ENCODE measurements around the gene DOK5.

DOK5 gene

GRCh38 chr20:54688476-54688875 lies 213.1 kb downstream of the DOK5 start:
- no peak overlapping the region for H3K4me3 ChIP-seq (ENCODE audit: low read depth, low read length)
- DNase-seq (ENCODE audit: low read depth): no peak
- TF ChIP-seq, protein P1, sequence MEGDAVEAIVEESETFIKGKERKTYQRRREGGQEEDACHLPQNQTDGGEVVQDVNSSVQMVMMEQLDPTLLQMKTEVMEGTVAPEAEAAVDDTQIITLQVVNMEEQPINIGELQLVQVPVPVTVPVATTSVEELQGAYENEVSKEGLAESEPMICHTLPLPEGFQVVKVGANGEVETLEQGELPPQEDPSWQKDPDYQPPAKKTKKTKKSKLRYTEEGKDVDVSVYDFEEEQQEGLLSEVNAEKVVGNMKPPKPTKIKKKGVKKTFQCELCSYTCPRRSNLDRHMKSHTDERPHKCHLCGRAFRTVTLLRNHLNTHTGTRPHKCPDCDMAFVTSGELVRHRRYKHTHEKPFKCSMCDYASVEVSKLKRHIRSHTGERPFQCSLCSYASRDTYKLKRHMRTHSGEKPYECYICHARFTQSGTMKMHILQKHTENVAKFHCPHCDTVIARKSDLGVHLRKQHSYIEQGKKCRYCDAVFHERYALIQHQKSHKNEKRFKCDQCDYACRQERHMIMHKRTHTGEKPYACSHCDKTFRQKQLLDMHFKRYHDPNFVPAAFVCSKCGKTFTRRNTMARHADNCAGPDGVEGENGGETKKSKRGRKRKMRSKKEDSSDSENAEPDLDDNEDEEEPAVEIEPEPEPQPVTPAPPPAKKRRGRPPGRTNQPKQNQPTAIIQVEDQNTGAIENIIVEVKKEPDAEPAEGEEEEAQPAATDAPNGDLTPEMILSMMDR (IDR thresholded peaks at IDR 0.05; ENCODE audit: insufficient read depth, low read depth, low read length, missing control alignments): no peak

DNA sequence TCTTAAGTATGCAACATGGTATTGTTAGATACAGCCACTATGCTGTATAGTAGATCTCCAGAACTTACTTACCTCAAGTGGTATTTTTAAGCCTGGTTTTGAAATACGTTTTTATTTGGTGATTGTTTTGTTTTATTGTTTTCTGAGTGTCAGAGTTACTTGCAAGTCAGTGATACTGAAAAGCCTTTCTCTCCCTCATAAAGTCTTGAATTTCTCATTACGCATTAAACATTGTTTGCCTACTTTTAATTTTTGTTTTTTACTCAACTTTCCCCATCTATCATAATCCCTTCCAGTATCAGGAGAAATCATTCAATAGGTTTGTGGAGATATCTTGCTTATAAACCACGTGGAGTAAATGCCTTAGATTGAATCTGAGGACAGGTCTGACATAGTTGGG lies 214.9 kb downstream of the DOK5 start:
- H3K4me3 ChIP-seq (ENCODE audit: low read depth, low read length): no peak overlapping the region
- no peak for DNase-seq (ENCODE audit: low read depth)
- TF ChIP-seq, protein P1 (IDR thresholded peaks at IDR 0.05; ENCODE audit: insufficient read depth, low read depth, low read length, missing control alignments): no peak

DNA sequence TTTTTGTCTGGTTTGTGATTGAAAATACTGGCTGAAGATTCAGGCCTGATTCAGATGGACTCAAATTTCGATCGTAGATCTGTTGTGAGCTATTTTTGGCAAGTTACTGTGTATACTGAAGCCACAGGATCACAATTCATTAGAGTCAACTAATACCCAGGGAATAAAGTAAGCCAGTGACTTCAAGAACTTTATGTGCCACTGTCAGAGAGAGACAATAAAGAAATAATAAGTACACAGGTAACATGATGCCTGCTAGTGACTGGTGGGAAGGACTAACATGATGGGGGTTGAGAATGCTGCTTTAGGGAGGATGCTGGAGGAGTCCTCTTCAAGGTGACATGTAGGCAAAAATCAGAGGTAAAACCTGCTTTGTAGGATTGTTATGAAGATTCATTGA lies 215.9 kb downstream of the DOK5 start:
- DNase-seq (ENCODE audit: low read depth): no peak
- no peak overlapping the region for H3K4me3 ChIP-seq (ENCODE audit: low read depth, low read length)
- TF ChIP-seq, protein P1 (IDR thresholded peaks at IDR 0.05; ENCODE audit: insufficient read depth, low read depth, low read length, missing control alignments): no peak

- DNase-seq (ENCODE audit: low read depth): no peak
- TF ChIP-seq, protein P1 (IDR thresholded peaks at IDR 0.05; ENCODE audit: insufficient read depth, low read depth, low read length, missing control alignments): no peak
- H3K4me3 ChIP-seq (ENCODE audit: low read depth, low read length): no peak overlapping the region
Measured at GRCh38 chr20:54692168-54692887, 216.9 kb downstream of the DOK5 start.

DNA sequence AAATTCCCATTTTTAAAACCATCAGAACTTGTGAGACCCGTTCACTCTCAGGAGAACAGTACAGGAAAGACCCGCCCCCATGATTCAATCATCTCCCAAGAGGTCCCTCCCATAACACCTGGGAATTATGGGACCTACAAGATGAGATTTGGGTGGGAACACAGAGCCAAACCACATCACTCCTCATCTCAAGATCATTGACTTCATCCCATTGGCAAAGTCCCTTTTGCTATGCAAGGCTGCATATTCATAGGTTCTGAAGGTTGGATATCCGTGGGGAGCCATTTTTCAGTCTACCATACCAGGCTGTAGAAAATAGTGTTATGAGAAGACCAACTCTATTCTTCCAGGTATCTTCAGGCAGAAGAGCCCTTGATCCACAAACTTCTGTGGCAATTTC lies 219.1 kb downstream of the DOK5 start:
- TF ChIP-seq, protein P1 (IDR thresholded peaks at IDR 0.05; ENCODE audit: insufficient read depth, low read depth, low read length, missing control alignments): no peak
- no peak overlapping the region for H3K4me3 ChIP-seq (ENCODE audit: low read depth, low read length)
- DNase-seq (ENCODE audit: low read depth): no peak

DNA sequence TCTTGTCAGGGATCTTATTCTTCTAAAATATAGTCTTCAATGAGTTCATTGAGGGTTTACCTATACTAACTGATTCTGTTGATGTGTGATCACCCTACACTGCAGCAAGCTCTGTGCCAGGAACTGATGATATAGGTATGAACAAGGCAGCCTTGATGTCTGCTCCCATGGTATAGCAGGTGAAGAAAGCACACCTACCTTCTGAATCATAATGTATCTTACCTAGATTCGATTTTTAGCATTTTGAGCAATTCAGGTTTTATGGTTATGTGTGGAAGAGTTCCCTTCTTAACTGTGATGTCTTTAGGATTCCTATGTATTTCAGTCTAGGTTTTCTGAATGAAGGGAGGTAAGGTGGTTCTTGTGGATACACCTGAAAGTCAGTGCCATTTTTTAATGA lies 223.0 kb downstream of the DOK5 start:
- H3K4me3 ChIP-seq (ENCODE audit: low read depth, low read length): no peak overlapping the region
- DNase-seq (ENCODE audit: low read depth): no peak
- TF ChIP-seq, protein P1 (IDR thresholded peaks at IDR 0.05; ENCODE audit: insufficient read depth, low read depth, low read length, missing control alignments): no peak
